ENCODE measurements around the gene BRSK2.

DNA sequence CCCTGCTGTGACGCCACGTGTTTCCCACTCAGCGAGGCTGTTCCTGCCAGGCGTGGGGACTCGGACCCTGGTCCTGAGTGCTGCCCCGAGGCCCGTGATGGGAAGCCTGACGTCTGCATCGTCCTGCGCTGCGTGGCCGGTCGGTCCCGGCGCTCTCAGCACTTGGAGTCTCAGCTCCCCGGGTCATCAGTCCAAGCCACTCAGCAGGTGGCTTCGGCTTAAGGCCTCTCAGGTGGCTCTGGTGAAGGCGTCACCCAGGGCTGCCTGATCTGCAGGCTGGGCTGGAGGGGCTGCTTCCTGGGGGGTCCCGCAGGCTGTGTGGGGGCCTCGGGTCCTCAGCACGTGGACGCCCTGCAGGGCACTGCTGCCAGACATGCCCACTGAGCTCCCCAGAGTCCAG lies 35.3 kb downstream of the BRSK2 start:
- TF ChIP-seq, protein P1, sequence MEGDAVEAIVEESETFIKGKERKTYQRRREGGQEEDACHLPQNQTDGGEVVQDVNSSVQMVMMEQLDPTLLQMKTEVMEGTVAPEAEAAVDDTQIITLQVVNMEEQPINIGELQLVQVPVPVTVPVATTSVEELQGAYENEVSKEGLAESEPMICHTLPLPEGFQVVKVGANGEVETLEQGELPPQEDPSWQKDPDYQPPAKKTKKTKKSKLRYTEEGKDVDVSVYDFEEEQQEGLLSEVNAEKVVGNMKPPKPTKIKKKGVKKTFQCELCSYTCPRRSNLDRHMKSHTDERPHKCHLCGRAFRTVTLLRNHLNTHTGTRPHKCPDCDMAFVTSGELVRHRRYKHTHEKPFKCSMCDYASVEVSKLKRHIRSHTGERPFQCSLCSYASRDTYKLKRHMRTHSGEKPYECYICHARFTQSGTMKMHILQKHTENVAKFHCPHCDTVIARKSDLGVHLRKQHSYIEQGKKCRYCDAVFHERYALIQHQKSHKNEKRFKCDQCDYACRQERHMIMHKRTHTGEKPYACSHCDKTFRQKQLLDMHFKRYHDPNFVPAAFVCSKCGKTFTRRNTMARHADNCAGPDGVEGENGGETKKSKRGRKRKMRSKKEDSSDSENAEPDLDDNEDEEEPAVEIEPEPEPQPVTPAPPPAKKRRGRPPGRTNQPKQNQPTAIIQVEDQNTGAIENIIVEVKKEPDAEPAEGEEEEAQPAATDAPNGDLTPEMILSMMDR (IDR thresholded peaks at IDR 0.05), result no peak
- no peak for TF ChIP-seq POLR2A (IDR thresholded peaks at IDR 0.05)

All from Peyer's patch (tissue), 4 donors.